Ovary (tissue), 3 donors: ENCODE measurements around the gene MED13.

Source experiments
- POLR2A ChIP-seq: fragments of 450-650 bp; IDR thresholded peaks from one replicate; pipeline ENCODE4 v1.6.1; 2017; ENCODE audit warnings: antibody characterized with exemption, mild to moderate bottlenecking, moderate library complexity
- TF ChIP-seq, protein P1 (sequence below), 3 donors: fragments of 450-650 bp in 2 of 3; fragments of 200-600 bp in 1 of 3; IDR thresholded peaks; one replicate each; pipeline versions ENCODE4 v1.5.1 to v1.8.0; 2016 to 2022; ENCODE audit warnings: antibody characterized with exemption in 3 of 3, mild to moderate bottlenecking in 1 of 3
- donor health status: DM: no; HTN: no; CAD: no.

DNA sequence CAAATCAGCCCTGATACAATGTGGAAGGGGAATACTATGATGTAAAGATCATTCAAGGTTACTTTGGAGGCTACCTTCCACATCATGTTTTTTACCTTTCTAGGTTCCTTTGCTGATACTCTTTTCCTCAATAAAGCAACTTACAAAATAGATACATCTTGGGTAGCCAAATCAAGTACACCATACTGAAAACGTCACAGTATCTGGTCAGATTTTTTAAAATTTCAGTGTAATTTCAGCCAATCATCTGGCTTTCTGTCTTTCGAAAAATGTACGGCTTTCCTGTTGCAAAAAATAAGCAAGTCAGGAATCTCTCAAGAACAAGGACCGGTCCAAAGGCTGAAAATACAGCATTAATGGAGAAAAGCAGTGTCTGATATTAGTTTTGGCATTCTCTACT is 15.6 kb upstream of the MED13 start:
- TF ChIP-seq POLR2A = no peak
- TF ChIP-seq, protein P1, sequence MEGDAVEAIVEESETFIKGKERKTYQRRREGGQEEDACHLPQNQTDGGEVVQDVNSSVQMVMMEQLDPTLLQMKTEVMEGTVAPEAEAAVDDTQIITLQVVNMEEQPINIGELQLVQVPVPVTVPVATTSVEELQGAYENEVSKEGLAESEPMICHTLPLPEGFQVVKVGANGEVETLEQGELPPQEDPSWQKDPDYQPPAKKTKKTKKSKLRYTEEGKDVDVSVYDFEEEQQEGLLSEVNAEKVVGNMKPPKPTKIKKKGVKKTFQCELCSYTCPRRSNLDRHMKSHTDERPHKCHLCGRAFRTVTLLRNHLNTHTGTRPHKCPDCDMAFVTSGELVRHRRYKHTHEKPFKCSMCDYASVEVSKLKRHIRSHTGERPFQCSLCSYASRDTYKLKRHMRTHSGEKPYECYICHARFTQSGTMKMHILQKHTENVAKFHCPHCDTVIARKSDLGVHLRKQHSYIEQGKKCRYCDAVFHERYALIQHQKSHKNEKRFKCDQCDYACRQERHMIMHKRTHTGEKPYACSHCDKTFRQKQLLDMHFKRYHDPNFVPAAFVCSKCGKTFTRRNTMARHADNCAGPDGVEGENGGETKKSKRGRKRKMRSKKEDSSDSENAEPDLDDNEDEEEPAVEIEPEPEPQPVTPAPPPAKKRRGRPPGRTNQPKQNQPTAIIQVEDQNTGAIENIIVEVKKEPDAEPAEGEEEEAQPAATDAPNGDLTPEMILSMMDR (IDR thresholded peaks at IDR 0.05) = no peak
